COLO668 (cell line): ENCODE data around the gene PCDH9.

Experiments used
- DNase-seq: peaks from one replicate; lab custom pipeline; 2025; ENCODE audit not compliant: unreplicated experiment; lab: John Stamatoyannopoulos, UW

The PCDH9 gene

GRCh38 chr13:67225252-67226159 lies 4.6 kb downstream of the PCDH9 start:
- DNase-seq, result no peak

- DNase-seq, result peak; percentile 88
Measured at GRCh38 chr13:67224148-67224846, 5.8 kb downstream of the PCDH9 start.

GRCh38 chr13:67223742-67224141 lies 6.4 kb downstream of the PCDH9 start:
- DNase-seq, result no peak

- DNase-seq, result no peak
Measured at GRCh38 chr13:67223024-67223423, 7.1 kb downstream of the PCDH9 start.

GRCh38 chr13:67221630-67222226 lies 8.4 kb downstream of the PCDH9 start:
- DNase-seq, result no peak

- no peak for DNase-seq
Measured at GRCh38 chr13:67219113-67219512, 11.0 kb downstream of the PCDH9 start.

DNA sequence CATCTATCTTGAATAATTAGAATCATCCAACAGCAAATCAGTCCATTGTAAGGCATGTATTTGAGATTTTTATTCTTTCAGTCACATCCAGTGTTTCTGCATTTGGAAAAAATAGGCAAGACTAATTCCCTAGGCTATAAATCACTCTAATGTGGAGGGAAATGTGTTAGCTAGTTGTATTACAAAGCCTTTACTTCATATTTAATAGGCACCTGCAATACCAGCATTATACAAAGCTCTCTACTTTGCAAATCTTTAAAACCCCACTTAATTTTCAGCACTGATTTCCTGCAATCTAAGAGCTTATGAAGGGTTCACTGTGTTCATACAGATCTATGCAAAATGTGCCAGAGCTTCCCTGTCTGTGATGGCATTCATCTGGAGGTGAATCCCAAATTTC lies 12.3 kb downstream of the PCDH9 start:
- DNase-seq, result no peak

DNA sequence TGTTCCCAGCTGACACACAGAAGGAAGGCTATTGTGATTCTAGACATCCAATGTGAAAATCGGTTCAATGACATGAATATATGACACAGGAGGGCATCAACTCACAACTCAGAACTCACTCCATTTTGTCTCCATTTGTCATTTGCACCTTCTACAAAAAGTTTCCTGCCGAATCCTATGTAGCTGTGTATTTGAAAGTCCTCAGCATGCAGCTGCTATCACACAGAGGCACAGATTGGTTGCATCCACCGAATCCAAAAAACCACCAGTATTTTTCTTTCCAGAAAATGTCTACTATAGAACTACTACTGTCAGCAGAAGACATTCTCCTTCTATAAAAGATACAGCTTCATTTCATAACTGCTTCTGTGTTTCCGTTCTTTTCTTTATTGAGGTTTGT lies 13.3 kb downstream of the PCDH9 start:
- no peak for DNase-seq

DNA sequence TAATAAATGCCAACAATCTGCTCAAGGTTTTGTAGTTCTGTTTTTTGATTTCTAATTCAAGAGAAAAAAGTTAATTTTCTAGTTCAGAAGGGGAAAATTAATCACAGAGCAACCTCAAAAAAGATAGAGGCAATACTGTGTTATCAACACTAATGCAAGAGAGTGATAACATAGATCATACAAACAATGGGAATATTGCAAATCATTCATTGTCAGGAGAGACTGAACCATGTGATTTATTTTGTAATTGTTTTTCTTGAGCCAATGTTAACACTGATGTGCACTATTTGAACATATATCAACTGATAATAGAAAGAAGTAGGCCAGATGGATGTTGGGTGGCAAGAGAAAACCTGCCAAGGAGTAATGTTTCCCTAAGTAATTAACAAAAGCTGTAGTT lies 19.9 kb downstream of the PCDH9 start:
- no peak for DNase-seq

DNA sequence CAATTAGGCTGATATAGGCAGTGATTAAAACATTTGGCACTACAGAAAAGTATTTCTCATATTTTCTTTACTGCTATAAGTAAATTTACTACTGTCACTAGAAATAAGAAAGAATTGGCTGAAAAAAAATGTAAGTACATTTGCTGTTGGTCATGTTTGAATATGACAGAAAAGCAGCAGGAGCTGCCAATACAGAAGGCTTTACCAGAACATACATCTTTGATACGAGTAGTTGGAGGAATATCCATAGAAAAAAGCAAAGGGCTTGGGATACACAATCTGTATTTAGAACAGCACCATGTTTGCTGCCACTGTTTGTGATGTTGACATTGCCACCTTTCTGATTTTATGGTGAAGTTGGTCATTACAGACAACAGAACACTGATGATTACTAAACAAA lies 21.6 kb downstream of the PCDH9 start:
- no peak for DNase-seq

DNA sequence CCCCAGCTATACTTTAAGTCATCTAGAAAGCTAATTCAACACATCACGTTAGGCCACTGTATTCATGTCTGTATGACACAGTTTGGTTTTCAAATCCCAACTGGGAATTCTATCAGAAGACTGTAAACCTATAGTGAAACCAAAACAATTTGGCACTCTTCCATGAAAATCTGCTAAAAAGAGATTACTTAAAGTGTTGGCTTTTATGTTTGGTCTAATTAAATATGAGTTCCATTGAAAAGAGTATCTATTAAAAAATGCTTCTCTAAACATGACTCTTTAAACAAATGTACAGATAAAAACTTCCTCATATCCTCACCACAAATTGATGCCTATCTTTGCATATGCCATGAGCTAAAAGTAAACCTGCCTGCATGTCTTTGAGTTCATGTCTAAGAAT lies 25.4 kb downstream of the PCDH9 start:
- DNase-seq, result no peak

DNA sequence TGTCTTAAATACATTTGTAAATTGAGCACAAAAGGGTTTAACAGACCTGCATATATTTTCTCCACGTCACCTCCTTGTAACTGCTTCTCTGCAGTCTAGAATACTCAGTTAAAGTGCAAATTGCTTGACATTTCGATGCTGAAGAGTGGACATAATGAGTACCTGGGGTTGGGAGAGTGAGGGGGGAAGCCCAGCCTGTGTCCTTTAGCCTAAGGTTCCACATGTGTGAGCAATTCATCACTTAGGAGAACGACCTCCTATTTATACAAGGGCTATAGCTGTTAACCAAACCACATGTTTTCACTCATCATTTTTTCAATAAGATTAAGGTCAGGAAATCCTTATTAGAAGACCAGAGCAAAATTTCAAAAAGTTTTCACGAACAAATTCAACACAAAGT lies 29.5 kb downstream of the PCDH9 start:
- no peak for DNase-seq

GRCh38 chr13:67200183-67200582 lies 30.0 kb downstream of the PCDH9 start:
- DNase-seq, result no peak

DNA sequence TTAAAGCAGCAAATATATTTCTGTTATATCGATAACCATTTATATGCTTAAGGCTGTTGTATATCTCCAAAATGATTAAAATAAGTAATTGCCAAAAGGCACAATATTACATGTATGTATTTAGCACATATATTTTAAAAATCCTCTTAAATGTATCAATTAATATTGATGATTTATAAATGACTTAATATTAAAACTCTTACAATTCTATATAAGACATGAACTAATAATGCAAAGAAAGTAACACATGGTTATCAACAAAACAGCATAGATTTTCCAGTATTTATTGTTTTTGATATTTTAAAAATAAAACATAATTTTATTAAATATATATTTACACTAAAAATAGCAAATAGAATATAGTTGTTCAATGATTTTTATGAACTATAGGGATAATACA lies 32.4 kb downstream of the PCDH9 start:
- DNase-seq, result no peak

DNA sequence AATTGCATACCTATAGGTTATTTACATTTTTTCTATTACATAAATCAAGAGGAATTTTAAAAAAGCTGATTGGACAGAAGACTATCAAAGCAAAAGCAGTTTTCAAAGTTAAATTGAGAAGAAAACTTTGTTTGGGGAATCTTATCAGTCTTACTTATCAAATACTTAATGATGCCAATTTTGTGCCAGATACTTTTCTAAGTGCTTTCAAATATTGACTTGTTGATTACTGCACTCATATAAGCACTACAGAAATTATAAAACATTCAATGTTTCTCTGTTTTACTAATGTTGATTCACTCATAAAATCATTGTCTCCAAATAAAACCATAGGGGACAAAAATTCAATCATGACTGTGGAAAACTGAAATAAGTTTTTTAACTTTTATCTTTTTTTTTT lies 36.2 kb downstream of the PCDH9 start:
- DNase-seq, result no peak

DNA sequence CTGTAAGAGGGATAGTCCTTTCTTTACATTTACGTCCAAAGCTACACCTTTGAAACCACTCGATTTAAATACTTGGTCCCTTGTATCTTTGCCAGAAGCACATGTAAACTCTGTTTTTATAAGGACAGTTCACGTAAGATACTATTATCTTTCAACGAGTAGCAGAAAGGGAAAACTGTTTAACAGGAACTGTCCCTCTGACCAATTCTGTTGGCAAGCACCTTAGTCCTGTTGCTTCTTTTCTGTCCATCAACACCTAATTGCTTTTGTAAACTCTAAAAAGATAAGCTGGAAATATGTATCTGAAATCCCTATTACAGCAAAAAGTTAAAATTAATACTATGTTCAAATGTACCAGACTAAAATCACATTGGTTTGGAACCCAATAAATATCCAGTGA lies 37.4 kb downstream of the PCDH9 start:
- no peak for DNase-seq

DNA sequence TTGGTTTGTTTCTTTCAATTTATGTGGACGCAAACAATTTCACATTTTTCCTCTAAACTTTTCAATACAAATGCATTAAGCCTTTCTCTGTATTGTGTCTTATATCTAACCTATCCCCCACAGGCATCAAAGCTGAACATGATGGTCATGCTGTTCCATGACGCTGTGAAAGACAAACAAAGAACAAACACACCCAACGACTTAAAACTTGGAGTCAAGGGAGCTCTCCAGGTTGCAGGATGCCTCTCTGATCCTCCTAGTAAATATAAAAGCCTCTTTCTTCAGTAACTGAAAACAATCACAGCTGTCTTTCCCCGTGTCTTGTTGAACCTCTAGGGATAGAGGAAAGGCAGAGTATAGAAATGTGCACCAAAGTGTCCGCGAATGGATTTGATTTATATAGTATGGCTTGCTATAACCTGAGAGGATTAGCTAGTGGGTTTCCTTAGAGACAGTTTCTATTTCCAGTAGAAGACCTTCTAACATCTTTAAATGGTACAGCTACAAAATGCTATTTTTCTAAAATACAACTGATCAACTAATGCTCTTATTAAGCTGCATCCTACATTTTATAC lies 43.1 kb downstream of the PCDH9 start:
- DNase-seq, result no peak

GRCh38 chr13:67184247-67184646 lies 45.9 kb downstream of the PCDH9 start:
- no peak for DNase-seq

DNA sequence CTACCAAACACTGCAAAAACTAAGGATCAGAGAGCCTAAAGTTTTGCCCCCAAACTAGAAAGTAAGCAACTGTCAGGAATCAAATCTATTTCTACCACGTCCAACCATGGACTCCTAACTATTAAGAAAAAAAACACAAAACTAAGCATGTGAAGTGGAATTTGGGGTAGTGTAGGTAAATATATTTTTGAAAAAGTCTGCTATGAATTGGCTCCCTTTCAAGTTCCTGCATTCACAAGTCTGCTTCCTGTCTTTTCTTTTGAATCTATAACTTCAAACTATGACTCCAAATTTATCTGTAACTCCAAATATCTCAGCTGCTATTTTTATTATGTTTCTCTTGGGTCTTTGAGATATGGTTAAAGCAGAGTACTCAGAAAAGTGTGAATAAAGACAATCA lies 47.0 kb downstream of the PCDH9 start:
- DNase-seq, result no peak

- DNase-seq, result no peak
Measured at GRCh38 chr13:67175836-67176459, 54.2 kb downstream of the PCDH9 start.

GRCh38 chr13:67168384-67168783 lies 61.8 kb downstream of the PCDH9 start:
- no peak for DNase-seq
